HepG2 (cell line): Measurements from ENCODE around the gene SNX13. TPM values are rescaled to one million over a fixed set of nuclear protein-coding genes. Genes with fewer than 3 reads are reported as not detected.

Experiments
- ATAC-seq: fragments of 200-7000 bp; cut with Tn5 transposase; 3 replicates; pipeline ENCODE4 v1.9.1; 2020; ENCODE audit warnings: mild to moderate bottlenecking, moderate library complexity
- BruUV-seq: library from RNA; stranded (reverse); fragments of 400-500 nt; replicated peaks from 2 replicates; lab custom pipeline; 2021; lab: Mats Ljungman, UMichigan
- CTCF ChIA-PET: fragments of 300-600 bp; formaldehyde crosslinking; extraction: SDS; loops from one replicate; lab custom pipeline; 2021; ENCODE audit warnings: low total read pairs, inconsistent platforms, low intra/inter-chr PET ratio; lab: Yijun Ruan, JAX
- POLR2A ChIA-PET: fragments of 350-600 bp; sonication (Branson Sonifier 250); formaldehyde crosslinking; loops from one replicate; lab custom pipeline; 2020; ENCODE audit warnings: antibody characterized with exemption, inconsistent platforms; lab: Yijun Ruan, JAX
- DNase-seq: peaks from one replicate; pipeline ENCODE4 v3.0.0-alpha.2; 2015; ENCODE audit warnings: low spot score
- FAIRE-seq: peaks from 3 replicates; lab custom pipeline; 2011; peaks lifted over from hg19 to GRCh38; lab: Jason Lieb, UNC
- H2AFZ ChIP-seq: one replicate; pipeline ENCODE4 v1.6.1; 2011; ENCODE audit warnings: low read length, inconsistent platforms
- H3K27ac ChIP-seq: fragments of 300-600 bp; 3 replicates; pipeline ENCODE4 v1.8.0; 2011; ENCODE audit warnings: mixed run types, mild to moderate bottlenecking, mixed read lengths, low read length, inconsistent platforms; ENCODE audit not compliant: insufficient read depth; ENCODE audit errors: extremely low read length
- H3K27me3 ChIP-seq, 2 experiments: fragments of 200-600 bp in 1 of 2; 2 replicates in 1 of 2; 3 replicates in 1 of 2; pipeline versions ENCODE4 v1.6.0 to v1.8.0; 2011; ENCODE audit warnings: low read length in 2 of 2, mild to moderate bottlenecking in 2 of 2, moderate library complexity in 2 of 2, inconsistent platforms in 1 of 2; ENCODE audit not compliant: insufficient read depth in 2 of 2, control insufficient read depth in 1 of 2
- H3K36me3 ChIP-seq, 2 experiments: fragments of 200-600 bp in 1 of 2; replicated peaks in 1 of 2; 2 replicates in 1 of 2; 3 replicates in 1 of 2; pipeline versions ENCODE4 v1.5.1 to v1.8.0; 2011; ENCODE audit warnings: low read length in 2 of 2, inconsistent platforms in 1 of 2; ENCODE audit not compliant: insufficient read depth in 2 of 2, control insufficient read depth in 1 of 2
- H3K4me1 ChIP-seq: 2 replicates; pipeline ENCODE4 v1.5.1; 2012; ENCODE audit warnings: low read length, inconsistent platforms; ENCODE audit not compliant: insufficient read depth
- H3K4me2 ChIP-seq: 2 replicates; pipeline ENCODE4 v1.6.0; 2011; ENCODE audit warnings: low read depth, low read length, inconsistent platforms
- H3K4me3 ChIP-seq, 3 experiments: fragments of 200-600 bp in 1 of 3; sonication (generic), shearing (Covaris generic) in 1 of 3; replicated peaks in 1 of 3; 2 replicates each; pipeline ENCODE4 v1.5.1; 2011 to 2016; ENCODE audit warnings: low read length in 3 of 3, inconsistent platforms in 2 of 3, low read depth in 2 of 3, mild to moderate bottlenecking in 2 of 3, control low read depth in 1 of 3, mixed read lengths in 1 of 3; ENCODE audit not compliant: insufficient read depth in 1 of 3
- H3K79me2 ChIP-seq: one replicate; pipeline ENCODE4 v1.6.1; 2011; ENCODE audit warnings: low read length, inconsistent platforms; ENCODE audit not compliant: insufficient read depth
- H3K9ac ChIP-seq: 2 replicates; pipeline ENCODE4 v1.6.0; 2011; ENCODE audit warnings: mild to moderate bottlenecking, low read depth, low read length, inconsistent platforms; ENCODE audit not compliant: insufficient read depth
- H3K9me3 ChIP-seq: 2 replicates; pipeline ENCODE4 v1.5.1; 2012; ENCODE audit warnings: mild to moderate bottlenecking, low read length
- H4K20me1 ChIP-seq: 2 replicates; pipeline ENCODE4 v1.6.0; 2011; ENCODE audit warnings: inconsistent platforms, mild to moderate bottlenecking, low read length, moderate library complexity; ENCODE audit not compliant: insufficient read depth
- ARID3A ChIP-seq: IDR thresholded peaks from 2 replicates; pipeline ENCODE4 v1.6.1; 2012; ENCODE audit warnings: low read depth, low read length, improper control_type of control experiment
- ATF7 ChIP-seq, 2 experiments: fragments of 450-650 bp in 1 of 2; sonication (generic) in 1 of 2; formaldehyde crosslinking in 1 of 2; IDR thresholded peaks; 2 replicates each; pipeline versions ENCODE4 v1.4.0 to v1.6.1; 2016 to 2020; ENCODE audit warnings: antibody characterized with exemption in 1 of 2, mild to moderate bottlenecking in 1 of 2, missing genetic modification reagents in 1 of 2
- CBFB ChIP-seq: sonication (generic); formaldehyde crosslinking; IDR thresholded peaks from 2 replicates; pipeline ENCODE4 v1.4.0; 2020; ENCODE audit warnings: missing genetic modification reagents
- CBX5 ChIP-seq: sonication (generic); formaldehyde crosslinking; IDR thresholded peaks from 2 replicates; pipeline ENCODE4 v1.4.0; 2020; ENCODE audit warnings: missing genetic modification reagents, borderline replicate concordance
- ELF3 ChIP-seq: IDR thresholded peaks from 2 replicates; pipeline ENCODE4 v1.6.1; 2016; ENCODE audit warnings: missing genetic modification reagents, missing compliant biosample characterization
- FOXA1 ChIP-seq, 2 experiments: fragments of 450-650 bp in 1 of 2; sonication (generic) in 1 of 2; formaldehyde crosslinking in 1 of 2; IDR thresholded peaks; 2 replicates each; pipeline versions ENCODE4 v1.4.0 to v1.6.1; 2016 to 2020; ENCODE audit warnings: missing genetic modification reagents in 1 of 2
- HIC2 ChIP-seq: sonication (generic); formaldehyde crosslinking; IDR thresholded peaks from 2 replicates; pipeline ENCODE4 v1.9.0; 2022; ENCODE audit warnings: low read depth, missing genetic modification reagents
- KLF6 ChIP-seq: IDR thresholded peaks from 2 replicates; pipeline ENCODE4 v1.8.0; 2016; ENCODE audit warnings: missing biosample characterization, missing genetic modification reagents
- MEIS1 ChIP-seq: sonication (generic); formaldehyde crosslinking; IDR thresholded peaks from 2 replicates; pipeline ENCODE4 v1.9.0; 2021; ENCODE audit warnings: mild to moderate bottlenecking, missing genetic modification reagents, moderate library complexity, borderline replicate concordance
- MEIS2 ChIP-seq: sonication (generic); formaldehyde crosslinking; IDR thresholded peaks from 2 replicates; pipeline ENCODE4 v1.9.0; 2021; ENCODE audit warnings: mild to moderate bottlenecking, missing genetic modification reagents
- NFIC ChIP-seq: IDR thresholded peaks from 2 replicates; pipeline ENCODE4 v1.6.1; 2012; ENCODE audit warnings: mild to moderate bottlenecking, low read length, inconsistent platforms
- NR2C2 ChIP-seq: sonication (generic); formaldehyde crosslinking; IDR thresholded peaks from 2 replicates; pipeline ENCODE4 v1.4.0; 2020; ENCODE audit warnings: missing genetic modification reagents, mild to moderate bottlenecking, moderate library complexity, borderline replicate concordance
- SOX13 ChIP-seq, 3 experiments: fragments of 450-650 bp in 1 of 3; sonication (generic) in 1 of 3; formaldehyde crosslinking in 1 of 3; IDR thresholded peaks in 2 of 3; conservative IDR thresholded peaks in 1 of 3; 2 replicates each; pipeline versions ENCODE4 v1.5.0 to v1.6.1; 2016 to 2020; ENCODE audit warnings: antibody characterized with exemption in 1 of 3, mild to moderate bottlenecking in 1 of 3, missing compliant biosample characterization in 1 of 3, missing genetic modification reagents in 1 of 3, moderate library complexity in 1 of 3
- ZNF12 ChIP-seq: sonication (generic); formaldehyde crosslinking; IDR thresholded peaks from 2 replicates; pipeline ENCODE4 v1.5.0; 2020; ENCODE audit warnings: missing genetic modification reagents
- ZNF503 ChIP-seq: sonication (generic); formaldehyde crosslinking; IDR thresholded peaks from 2 replicates; pipeline ENCODE4 v1.4.0; 2020; ENCODE audit warnings: missing genetic modification reagents
- WGBS: methylation state at CpG from one replicate; pipeline ENCODE4 v1.1.6; 2017; ENCODE audit warnings: low lambda C conversion rate; 5-methylcytosine and 5-hydroxymethylcytosine counted together
- in situ Hi-C: cut with HindIII; loops from 2 replicates; pipeline ENCODE4 v1.10.0; 2017; ENCODE audit warnings: low pct_unique_long_range_greater_than_20kb; ENCODE audit not compliant: extremely low pct_ligation_motif_present
- intact Hi-C: fragments of 100-400 bp; cut with micrococcal nuclease; formaldehyde crosslinking; loops from one replicate; pipeline ENCODE4 v1.10.0; 2022; ENCODE audit not compliant: unreplicated experiment
- polyA plus RNA-seq, 8 experiments: library from polyadenylated mRNA; depleted of rRNA in 3 of 8; stranded (reverse) in 7 of 8; unstranded in 1 of 8; fragments of >200 nt; fragmentation: Illumina TruSeq in 4 of 8; extraction: Trizol in 4 of 8; gene quantifications; 2 replicates each; pipeline versions ENCODE4 v1.2.1 to v1.2.3, GENCODE V29; 2011 to 2016; ENCODE audit warnings: low read depth in 4 of 8, missing spikeins in 1 of 8, mixed read lengths in 1 of 8; ENCODE audit not compliant: insufficient read depth in 1 of 8
- total RNA-seq, 5 experiments: library from RNA; depleted of rRNA; stranded (reverse); fragments of >200 nt; fragmentation: Illumina TruSeq; extraction: Trizol; gene quantifications; 2 replicates each; pipeline ENCODE4 v1.2.3, GENCODE V29; 2016; ENCODE audit warnings: low read depth in 1 of 5

The SNX13 gene
- total and polyA plus RNA-seq, 2 of the 13 experiments (the other 11 are each of a cell fraction or from before 2014, with no cell fraction given) = 14.3 to 32.3 TPM

GRCh38 chr7:17815318-17815717 lies 125.0 kb downstream of the SNX13 start (continued):
- peak; percentile 70 for TF ChIP-seq ATF7 (IDR thresholded peaks at IDR 0.05)
- no peak for TF ChIP-seq ATF7 (CRISPR knock-in tag; IDR thresholded peaks at IDR 0.05)
- TF ChIP-seq MEIS2 (CRISPR knock-in tag) = 0 out of 2 replicates have a peak, but pooled peaks have one; percentile 48
- TF ChIP-seq ZNF12 (CRISPR knock-in tag) = no peak
- TF ChIP-seq ELF3 (CRISPR knock-in tag) = peak; percentile 47; the same call in 1 of the 2 replicates

GRCh38 chr7:17814058-17814457 lies 126.2 kb downstream of the SNX13 start:
- peaks cover 0 to 4% of the 10 kb centered on the region in 2 experiments; a peak in 1 of 5 replicates for H3K36me3 ChIP-seq
- no peak overlapping the region for H3K9ac ChIP-seq
- H3K27me3 ChIP-seq = no peaks in the 10 kb centered on the region
- no peak overlapping the region for H3K4me2 ChIP-seq
- H3K4me1 ChIP-seq = peaks cover 40% of the 10 kb centered on the region
- H3K27ac ChIP-seq = no peak overlapping the region
- POLR2A ChIA-PET = no interaction called here
- no peaks in the 10 kb centered on the region for H3K79me2 ChIP-seq
- no peak overlapping the region for H3K4me3 ChIP-seq
- H4K20me1 ChIP-seq = no peaks in the 10 kb centered on the region
- 13% methylated on average over 1 of the region's 1 CpG for WGBS
- DNase-seq = peak; percentile 61
- no peaks in the 10 kb centered on the region for H3K9me3 ChIP-seq
- no peak for ATAC-seq
- in situ Hi-C loops = no loop called here
- intact Hi-C loops = no loop called here
- CTCF ChIA-PET = no interaction called here
- BruUV-seq = no TSS peak
- FAIRE-seq = no peak
- H2AFZ ChIP-seq = no peak overlapping the region
- no peak for TF ChIP-seq FOXA1 (IDR thresholded peaks at IDR 0.05)
- 0 out of 2 replicates have a peak, but pooled peaks have one; percentile 24 for TF ChIP-seq FOXA1 (CRISPR knock-in tag; IDR thresholded peaks at IDR 0.05)
- no peak for TF ChIP-seq CBX5 (CRISPR knock-in tag)
- TF ChIP-seq ZNF503 (CRISPR knock-in tag) = no peak
- TF ChIP-seq ARID3A = peak; percentile 42; the same call in 1 of the 2 replicates
- TF ChIP-seq NFIC = peak; percentile 37; the same call in 1 of the 2 replicates
- no peak for TF ChIP-seq HIC2 (CRISPR knock-in tag)
- TF ChIP-seq KLF6 (CRISPR knock-in tag) = no peak
- TF ChIP-seq SOX13 (IDR thresholded peaks at IDR 0.05) = no peak
- TF ChIP-seq SOX13 (CRISPR knock-in tag; conservative IDR thresholded peaks at IDR 0.05 in 1 of 2, IDR thresholded peaks at IDR 0.05 in 1 of 2) = peak in 1 of 2 experiments; percentile 52; a peak in 1 of 4 replicates
- no peak for TF ChIP-seq MEIS1 (CRISPR knock-in tag)
- TF ChIP-seq CBFB (CRISPR knock-in tag) = no peak
- no peak for TF ChIP-seq NR2C2 (CRISPR knock-in tag)
